Activated gamma-delta T cell (primary cell): ENCODE measurements around the gene SPATA20.

Source experiments
- DNase-seq: peaks from one replicate; lab custom pipeline; 2025; lab: John Stamatoyannopoulos, UW

Gene SPATA20

DNA sequence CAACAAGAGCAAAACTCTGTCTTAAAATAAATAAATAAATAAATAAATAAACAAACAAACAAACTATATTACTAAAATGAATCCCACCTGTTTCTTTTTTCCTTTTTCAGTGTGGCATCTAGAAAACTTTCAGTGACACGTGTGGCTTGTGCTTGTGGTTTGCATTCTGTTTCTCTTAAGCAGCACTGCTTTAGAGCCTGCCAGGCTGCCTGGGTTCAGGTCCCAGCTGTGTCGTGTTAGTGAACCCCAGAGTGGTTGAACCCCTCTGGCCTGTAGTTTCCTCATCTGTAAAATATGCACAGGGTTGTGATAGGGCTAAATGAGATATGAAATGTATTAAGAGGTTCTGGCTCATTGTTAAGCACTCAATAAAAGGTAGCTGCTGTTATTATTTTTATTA lies 26.5 kb upstream of the SPATA20 start:
- DNase-seq, result no peak

DNA sequence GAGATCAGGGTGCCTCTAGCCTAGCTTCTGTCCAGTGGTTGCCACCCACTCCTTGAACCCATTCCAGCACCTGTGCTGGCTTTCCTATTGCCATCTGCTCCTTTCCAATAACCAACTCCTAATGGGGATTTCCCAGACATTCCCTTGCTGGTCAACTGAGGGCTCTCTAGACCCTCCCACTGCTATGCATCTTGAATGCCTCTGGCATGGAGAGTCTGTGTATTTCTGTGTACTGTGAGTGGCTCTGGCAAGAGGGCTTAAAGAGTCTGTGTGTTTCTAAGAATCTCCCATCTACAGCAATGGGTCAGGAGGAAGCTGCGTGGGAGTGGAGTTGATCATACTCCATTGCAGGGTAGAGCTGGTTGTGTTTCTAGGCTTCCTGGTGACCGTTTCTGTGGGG lies 25.5 kb upstream of the SPATA20 start:
- no peak for DNase-seq

DNA sequence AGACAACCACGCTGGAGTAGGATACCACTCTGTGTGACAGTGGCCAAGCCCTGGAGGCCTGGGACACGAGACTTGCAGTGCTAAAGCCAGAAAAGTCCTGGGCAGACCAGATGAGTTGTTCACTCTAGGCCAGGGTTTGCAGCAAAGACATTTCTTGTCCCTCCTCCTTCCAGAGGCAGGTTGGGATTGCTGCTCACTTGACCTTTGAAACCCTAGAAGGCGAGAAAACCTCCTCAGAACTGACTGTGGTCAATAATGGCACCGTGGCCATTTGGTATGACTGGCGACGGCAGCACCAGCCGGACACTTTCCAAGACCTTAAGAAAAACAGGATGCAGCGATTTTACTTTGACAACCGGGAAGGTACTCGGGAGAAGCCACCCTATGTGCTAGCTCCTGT lies 24.2 kb upstream of the SPATA20 start:
- no peak for DNase-seq

DNA sequence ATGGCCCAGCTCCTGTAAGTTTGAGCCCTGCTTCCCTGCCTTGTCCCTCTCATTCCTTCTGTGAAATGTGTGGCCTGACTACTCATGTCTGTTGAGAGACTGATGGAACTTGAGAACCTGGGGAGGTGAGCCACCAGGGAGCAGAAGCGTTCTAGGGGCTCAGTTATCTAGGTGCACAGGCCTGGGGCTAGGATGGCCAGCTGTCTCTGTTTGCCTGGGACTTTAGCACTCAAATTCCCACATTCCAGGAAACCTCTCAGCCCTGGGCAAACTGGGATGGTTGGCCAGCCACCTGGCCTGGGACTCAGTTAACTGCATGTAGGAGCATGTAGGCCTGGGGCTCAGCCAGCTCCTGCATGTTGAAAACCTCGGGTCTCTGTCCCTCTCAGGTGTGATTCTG lies 23.8 kb upstream of the SPATA20 start:
- no peak for DNase-seq

DNA sequence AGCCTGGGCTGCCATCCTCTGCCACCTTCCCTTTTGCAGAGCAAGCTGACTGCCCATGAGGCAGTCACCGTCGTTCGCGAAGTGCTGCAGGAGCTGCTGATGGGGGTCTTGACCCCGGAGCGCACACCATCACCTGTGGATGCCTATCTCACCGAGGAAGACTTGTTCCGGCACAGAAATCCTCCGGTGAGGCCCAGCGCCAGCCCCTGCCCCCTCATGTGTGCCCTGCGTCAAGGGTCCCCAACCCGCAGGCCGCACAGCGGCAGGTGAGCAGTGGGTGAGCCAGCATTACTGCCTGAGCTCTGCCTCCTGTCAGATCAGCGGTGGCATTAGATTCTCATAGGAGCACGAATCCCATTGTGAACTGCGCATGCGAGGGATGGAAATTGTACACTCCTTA lies 22.1 kb upstream of the SPATA20 start:
- no peak for DNase-seq

DNA sequence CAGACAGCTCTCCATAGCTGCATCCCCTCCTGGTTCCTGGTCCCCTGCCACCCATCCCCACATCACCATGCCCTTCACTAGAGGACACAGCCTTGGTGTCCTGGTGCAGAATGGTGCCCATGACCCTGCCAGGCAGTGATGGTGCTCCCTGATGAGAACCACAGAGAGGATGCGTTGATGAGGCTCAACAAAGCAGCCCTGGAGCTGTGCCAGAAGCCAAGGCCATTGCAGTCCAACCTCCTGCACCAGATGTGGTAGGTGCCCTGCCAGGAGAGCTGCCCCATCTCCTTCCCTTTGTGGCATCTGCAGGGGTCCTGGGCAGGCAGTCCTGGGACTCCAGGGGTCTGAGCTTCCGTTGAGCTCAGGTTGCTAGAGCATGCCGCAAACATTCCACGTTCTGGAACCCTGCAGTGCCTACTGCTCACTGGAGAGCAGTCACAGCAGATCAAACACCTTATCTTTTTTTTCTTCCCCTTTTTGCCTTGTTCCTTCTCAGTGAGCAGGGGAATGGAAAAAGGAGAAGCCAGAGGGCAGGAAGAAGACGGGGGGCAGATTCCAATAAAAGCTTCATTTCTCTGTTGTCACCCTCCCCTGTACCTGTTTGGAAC lies 19.7 kb upstream of the SPATA20 start:
- no peak for DNase-seq

DNA sequence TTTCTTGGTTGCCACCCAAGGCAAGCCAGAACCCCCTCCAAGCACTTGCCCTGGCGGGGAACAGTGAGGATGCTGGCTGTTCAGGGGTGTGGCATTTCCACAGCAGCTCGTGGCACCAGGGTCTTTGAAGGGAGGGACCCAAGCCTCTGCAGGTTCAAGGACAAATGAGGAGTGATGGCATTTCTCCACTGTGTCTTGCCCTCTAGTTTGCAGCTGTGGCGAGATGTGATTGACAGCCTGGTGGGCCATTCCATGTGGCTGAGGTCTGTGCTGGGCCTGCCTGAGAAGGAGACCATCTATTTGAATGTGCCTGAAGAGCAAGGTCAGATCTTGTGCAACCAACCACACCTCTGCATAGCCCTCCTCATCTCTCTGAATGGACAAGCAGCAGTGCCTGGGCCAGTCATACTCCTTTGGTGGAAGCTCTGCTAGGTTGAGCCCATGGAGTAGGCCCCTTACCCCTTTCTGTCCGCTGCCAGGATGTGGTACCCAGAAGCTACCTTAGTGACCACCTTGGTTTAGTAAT lies 19.0 kb upstream of the SPATA20 start:
- no peak for DNase-seq

DNA sequence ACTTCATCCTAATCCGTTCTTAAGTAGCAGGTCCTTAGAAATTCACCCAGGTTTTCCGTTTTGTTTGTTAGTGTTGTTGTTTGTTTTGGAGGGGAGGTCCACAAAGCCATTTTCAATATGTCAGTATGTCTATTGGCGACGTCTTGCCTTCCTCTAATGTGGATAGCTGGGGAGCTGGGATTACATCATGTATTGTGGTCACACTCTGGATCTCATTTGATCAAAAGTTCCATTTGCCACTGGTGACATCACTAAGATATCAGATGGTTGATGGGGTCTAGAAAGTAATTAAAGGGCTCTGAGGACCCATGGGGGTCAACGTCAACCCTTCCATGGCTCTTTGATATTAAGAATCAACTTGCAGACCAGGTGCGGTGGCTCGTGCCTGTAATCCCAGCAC lies 17.1 kb upstream of the SPATA20 start:
- DNase-seq, result no peak

DNA sequence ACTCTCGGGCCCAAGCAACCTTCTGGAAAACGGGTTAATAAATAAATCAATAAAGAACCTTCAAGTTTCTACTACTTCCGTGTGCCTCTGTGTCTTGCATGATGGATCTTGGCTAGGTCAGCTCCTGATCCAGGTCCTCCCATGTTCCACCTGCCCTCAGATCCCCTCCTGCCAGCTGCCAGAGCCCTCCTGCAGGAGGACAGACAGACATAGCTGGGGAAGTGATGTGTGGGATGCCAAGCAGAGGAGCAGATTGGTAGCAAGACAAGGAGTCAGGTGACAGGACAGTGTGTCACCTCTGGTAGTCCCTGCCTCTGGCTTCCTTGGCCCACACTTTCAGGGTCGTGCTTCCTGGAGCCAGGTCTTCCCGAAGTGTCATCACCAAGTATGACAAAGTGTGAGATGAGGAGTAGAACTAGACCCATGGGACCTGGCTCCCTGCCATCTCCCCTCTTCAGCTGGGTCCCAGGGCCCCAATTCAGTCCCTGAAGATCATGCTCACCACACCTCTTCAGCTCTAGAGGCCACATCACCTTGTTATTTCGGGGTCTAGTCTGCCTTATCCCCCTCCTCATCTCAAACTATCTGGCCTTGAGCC lies 15.4 kb upstream of the SPATA20 start:
- no peak for DNase-seq

DNA sequence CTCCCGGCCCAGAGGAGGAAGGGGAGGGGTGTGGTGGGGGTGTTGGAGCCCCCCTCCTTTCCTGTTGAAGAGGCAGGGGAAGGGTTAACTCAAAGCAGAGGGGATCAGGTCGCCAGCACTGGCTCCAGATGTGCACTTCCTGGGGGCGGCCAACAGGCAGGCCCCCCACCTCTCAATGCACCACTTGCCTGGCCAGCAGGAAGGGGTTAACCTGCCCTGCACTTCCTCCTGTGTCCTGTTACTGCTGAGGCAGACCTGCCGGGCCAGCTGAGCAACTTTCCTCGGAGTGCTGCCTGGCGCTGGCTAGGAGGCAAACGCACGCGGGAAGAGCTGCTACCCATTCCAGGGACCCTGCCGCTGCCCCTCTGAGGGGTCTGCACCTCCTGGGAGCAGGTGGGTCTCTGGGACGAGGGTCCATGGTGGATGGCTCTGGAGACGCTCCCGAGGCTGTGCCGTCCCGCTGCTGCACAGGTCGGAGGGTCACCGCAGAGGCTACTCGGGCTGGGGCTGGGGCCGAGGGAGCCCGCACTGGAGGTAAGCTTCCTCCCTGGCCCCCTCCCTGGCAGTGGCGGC lies 14.4 kb upstream of the SPATA20 start, which contains the start of gene EPN3:
TSS of gene EPN3 (plus strand) at position 284 of the 573 bp plus-strand sequence. CDS start 3,822 bp downstream, outside the sequence.
- DNase-seq, result no peak

DNA sequence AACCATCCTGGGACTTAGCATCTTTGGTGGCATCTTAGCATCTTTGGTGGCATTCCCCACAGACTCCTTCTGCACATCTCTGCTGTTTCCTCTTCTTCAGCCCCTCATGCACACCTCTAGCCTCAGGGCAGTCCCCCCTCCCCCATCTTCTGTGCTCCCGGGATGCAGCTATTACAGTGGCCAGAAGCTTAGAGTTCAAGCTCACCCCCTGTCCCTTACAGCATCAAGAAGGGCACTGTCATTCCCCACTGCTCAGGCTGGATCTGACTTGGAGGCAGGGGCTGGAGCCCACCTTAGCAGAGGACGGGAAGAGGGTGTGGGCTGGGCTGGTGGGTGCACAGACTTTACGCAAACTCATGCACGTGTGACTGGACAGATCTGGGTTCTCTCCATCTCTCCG lies 13.8 kb upstream of the SPATA20 start:
- DNase-seq, result no peak

DNA sequence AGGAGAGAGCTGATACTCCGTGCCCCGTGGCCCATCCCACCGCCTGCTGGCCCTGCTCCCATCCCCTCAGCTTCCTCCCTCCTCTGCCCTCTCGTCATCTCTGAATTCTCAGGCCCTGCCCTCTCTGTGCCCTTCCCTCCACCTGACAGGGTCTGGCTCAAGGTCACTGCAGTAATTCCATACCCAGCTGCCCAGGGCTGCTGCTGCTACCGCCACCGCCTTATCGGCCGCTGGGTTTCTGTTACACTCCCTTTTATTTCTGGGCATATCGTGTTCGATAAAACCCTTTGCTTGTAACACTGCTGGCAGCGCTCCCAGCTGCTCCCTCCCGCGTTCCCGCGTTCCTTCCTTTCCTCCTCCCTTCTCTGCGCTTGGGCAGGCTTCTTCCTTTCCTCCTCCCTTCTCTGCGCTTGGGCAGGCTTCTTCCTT lies 13.2 kb upstream of the SPATA20 start:
- DNase-seq, result no peak

DNA sequence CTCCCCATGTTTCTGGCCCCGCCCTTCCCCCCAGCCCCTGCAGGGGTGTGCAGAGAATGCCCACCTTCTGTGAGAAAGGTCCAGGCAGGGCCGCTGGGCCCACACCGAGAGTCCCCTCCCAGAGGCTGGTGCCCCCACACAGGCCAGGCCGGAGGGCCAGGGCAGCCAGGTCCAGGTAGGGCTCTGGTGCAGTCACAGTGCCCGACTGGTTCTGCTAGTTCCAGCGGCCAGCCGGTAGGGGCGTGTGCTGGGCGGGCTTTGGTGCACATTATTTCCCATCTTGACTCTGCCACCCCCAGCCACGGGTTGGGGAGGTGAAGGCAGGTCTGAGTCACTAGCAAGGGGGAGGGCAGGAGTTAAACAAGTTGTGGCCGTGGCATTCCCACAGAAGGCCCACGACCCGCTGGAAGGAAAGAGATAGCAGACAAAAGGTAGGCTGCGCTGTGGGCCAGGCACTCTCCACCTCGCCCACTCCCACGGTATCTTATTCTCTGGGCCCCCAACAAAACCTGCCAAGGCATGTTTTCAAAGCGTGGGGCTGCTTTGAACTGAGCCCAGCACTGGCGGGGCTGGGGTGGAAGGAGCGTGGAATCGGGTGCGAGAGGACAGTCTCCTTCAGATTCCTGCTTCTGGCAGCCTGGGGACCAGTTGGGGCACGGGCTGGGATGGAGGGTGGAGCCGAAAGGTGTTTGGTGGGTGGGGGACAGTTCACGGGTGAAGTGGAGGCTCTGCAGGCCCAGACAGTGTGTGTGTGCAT lies 12.6 kb upstream of the SPATA20 start:
- no peak for DNase-seq

DNA sequence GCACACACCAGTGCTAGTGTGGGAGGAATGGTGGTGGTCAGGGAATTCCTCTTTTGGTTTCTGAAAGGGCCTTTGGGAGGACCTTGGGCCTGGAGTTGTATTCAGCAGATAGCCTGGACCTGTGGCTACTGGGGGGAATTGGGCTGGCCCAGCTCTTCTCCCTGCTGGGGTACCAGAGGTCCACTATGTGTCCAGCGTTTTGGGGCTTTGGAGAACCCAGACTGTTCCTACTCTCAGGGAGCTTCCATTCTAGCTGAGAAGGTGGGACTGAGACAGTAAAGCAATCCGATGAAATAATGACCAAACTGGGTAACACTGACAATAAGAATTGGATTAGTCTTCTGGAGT lies 12.0 kb upstream of the SPATA20 start:
- DNase-seq, result no peak

DNA sequence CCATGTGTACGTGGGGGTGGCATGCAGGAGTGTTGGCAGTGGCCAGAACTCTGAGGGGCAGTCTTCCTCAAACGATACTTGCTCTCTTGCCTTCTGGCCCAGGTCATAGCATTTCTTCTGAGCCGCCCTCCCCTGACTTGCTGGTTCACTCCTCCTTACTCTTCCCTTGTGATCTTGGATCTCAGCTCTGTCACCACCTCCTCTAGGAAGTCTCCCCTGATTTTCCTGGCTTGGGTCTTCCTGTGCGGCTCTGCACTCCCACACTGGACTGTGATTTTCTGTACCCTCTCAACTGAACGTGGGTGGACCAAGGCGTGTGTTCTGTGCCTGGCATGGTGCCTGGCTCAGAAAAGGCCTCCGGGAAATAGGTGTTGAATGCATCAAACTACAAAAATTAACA lies 11.6 kb upstream of the SPATA20 start:
- no peak for DNase-seq

DNA sequence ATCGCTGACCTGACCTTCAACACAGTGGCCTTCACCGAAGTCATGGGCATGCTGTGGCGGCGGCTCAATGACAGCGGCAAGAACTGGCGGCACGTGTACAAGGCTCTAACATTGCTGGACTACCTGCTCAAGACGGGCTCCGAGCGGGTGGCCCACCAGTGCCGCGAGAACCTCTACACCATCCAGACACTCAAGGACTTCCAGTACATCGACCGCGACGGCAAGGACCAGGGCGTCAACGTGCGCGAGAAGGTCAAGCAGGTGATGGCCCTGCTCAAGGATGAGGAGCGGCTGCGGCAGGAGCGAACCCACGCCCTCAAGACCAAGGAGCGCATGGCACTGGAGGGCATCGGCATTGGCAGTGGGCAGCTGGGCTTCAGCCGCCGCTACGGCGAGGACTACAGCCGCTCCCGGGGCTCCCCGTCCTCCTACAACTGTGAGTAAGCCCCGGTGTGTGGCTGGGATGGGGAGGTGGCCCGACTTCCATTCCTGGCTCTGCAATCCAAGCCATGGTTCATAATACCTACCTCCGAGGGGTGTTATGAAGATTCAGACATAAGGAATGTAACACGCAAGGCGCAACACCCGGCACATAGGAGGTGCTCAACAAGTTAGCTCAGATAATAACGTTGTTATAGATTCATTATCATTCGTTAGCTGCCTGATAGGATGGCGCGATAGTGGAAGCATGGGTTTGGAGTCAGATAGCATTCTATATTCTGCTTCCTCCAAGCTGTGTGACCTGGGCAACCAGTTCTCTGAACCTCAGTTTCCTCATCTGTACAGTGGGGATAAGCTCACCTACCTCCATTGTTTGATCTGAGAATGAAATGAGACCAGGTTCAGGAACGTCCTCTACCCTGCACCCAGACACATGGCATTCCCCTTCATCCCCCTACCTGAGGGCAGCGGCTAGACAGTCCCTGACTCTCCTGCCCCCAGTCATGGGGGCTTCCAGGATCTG lies 10.0 kb upstream of the SPATA20 start:
- no peak for DNase-seq

DNA sequence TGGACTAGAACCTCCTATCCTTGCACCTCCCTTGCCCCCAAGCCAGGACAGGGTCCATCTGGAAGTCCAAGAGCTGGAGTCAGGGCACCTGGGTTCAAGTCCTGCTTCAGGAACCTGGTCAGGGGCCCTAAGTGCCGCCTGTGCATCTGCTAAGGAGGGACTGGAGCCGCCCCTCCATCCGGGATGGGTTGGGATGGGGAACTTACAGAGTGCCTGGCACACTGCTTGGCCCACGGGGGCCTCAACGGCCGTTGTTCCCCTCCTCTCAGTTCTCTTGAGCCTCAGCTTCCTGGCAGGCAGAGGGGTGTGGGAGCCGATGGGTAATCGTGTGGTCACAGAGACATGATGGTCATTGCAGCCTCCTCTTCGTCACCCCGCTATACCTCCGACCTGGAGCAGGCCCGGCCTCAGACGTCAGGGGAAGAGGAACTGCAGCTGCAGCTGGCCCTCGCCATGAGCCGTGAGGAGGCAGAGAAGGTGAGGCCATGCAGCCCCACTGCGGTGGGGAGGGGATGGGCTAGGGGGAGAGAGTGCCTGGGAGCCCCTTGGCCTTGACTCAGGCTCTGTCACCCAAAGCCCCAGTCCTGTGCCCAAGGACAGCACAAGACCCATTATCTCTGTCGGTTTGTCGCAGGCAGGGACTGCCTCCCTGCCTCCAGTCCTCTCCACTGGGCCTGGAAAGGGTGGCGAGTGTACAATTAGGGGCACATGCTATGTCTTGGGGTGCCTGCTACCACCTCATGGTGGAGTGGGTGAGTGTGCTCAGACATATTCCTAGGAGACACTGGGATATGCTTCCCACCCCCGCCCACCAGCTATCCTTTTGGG lies 9.0 kb upstream of the SPATA20 start:
- no peak for DNase-seq

DNA sequence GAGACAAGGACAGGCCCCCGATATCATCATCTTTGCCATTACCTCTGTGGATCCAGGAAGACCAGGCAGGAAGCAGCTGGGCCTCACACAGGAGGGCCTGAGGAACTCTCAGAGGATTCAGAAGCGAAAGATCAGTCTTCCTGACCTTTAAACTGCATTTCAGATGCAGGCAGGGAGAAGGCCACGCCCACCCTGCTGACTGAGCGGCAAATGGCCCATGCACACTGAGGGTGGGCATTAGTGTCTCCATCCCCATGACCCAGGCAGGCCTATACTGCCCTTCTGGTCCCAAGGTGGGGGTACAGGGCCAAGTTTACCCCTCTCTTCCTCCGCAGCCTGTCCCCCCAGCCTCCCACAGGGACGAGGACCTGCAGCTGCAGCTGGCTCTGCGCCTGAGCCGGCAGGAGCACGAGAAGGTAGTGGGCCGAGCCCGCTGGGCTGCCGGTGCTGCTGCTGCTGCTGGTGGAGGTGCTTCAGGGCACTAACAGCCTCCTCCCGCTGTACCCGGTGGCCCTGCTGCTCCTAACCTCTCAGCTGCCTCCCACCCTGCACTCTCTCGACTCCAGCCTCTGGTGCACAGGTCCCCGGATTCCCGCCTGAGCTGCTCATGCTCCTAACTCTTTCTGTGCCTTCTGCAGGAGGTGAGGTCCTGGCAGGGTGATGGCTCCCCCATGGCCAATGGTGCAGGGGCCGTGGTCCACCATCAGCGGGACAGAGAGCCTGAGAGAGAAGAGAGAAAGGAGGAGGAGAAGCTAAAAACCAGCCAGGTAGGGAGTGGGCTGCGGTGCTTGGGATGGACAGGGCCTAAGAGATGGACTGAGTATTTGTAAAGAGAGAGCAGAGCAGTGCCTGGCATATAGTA lies 8.2 kb upstream of the SPATA20 start:
- DNase-seq, result no peak

DNA sequence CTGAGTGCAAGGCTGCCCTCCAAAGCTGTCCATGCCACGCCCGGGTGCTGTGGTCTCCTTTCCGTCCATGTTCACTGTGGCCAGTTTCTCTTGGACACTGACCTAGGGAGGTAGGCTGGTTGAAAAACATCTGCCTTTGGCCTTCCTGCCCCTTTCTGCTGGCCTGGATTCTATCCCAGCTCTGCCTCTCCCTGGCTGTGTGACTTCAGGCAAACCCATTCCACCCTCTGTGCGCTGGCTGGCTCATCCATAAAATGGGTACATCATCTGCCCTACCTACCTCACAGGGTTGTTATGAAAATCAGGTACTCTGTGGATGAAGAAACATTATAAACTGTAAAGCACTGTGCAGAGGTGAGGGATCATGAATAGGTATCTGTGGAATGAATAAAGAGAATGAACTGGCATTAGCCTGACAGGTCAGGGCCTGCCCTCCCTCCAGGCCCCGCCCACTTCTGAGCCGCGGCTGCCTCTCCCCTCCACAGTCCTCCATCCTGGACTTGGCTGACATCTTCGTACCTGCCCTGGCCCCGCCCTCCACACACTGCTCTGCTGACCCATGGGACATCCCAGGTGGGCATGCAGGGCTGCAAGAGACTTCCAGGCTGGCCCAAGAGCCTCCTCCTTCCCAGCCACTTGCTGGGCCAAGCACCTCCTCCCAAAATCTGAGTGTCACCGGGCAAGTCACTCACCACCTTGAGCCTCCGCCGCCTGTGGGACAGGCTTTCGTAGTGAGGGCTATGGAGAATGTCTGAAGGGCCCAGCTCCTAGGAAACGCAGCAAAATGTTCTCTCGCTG lies 7.0 kb upstream of the SPATA20 start:
- no peak for DNase-seq
